MM.1S (cell line): Measurements from ENCODE around the gene HEPACAM2.

ENCODE experiments used
- EZH2phosphoT487 ChIP-seq: fragments of 300-600 bp; sonication (generic); IDR thresholded peaks from 2 replicates; pipeline ENCODE4 v1.6.1; 2018; ENCODE audit warnings: antibody characterized with exemption, low read length
- TF ChIP-seq, protein P1 (sequence below): fragments of 300-600 bp; sonication (generic); IDR thresholded peaks from 2 replicates; pipeline ENCODE4 v1.5.1; 2016; ENCODE audit warnings: antibody characterized with exemption, low read length, mixed read lengths

DNA sequence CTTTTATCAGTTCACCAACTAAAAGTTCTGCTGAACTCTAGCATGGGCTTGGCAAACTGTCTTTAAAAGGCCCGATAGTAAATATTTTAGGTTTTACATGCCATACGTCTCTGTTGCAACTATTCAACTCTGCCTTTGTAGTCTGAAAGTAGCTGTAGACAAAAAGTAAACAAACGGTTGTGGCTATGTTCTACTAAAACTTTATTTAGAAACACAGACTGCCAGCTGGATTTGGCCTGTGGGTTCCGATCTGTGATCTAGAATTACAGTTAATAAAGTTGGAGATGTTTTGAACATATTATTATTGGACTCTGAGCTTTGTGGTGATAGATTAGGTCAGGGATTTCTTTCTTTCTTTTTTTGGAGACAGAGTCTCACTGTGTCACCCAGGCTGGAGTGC is 39.0 kb upstream of the HEPACAM2 start:
- TF ChIP-seq EZH2phosphoT487 = no peak
- TF ChIP-seq, protein P1, sequence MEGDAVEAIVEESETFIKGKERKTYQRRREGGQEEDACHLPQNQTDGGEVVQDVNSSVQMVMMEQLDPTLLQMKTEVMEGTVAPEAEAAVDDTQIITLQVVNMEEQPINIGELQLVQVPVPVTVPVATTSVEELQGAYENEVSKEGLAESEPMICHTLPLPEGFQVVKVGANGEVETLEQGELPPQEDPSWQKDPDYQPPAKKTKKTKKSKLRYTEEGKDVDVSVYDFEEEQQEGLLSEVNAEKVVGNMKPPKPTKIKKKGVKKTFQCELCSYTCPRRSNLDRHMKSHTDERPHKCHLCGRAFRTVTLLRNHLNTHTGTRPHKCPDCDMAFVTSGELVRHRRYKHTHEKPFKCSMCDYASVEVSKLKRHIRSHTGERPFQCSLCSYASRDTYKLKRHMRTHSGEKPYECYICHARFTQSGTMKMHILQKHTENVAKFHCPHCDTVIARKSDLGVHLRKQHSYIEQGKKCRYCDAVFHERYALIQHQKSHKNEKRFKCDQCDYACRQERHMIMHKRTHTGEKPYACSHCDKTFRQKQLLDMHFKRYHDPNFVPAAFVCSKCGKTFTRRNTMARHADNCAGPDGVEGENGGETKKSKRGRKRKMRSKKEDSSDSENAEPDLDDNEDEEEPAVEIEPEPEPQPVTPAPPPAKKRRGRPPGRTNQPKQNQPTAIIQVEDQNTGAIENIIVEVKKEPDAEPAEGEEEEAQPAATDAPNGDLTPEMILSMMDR = no peak
